Amygdala (tissue), 56 donors: ENCODE measurements around the gene SIPA1L3.
A peak's percentile ranks its signal among the peaks of the same experiment; 100 is the strongest.
"Not testable (repeated sequence)": the region's sequence is repeated elsewhere in the genome, so short reads cannot be mapped to it uniquely, and the experiment has no call there.

Experiments used
- DNase-seq, 56 donors: peaks; one replicate each; lab custom pipeline; 2025; lab: John Stamatoyannopoulos, UW

SIPA1L3 gene, protein sequence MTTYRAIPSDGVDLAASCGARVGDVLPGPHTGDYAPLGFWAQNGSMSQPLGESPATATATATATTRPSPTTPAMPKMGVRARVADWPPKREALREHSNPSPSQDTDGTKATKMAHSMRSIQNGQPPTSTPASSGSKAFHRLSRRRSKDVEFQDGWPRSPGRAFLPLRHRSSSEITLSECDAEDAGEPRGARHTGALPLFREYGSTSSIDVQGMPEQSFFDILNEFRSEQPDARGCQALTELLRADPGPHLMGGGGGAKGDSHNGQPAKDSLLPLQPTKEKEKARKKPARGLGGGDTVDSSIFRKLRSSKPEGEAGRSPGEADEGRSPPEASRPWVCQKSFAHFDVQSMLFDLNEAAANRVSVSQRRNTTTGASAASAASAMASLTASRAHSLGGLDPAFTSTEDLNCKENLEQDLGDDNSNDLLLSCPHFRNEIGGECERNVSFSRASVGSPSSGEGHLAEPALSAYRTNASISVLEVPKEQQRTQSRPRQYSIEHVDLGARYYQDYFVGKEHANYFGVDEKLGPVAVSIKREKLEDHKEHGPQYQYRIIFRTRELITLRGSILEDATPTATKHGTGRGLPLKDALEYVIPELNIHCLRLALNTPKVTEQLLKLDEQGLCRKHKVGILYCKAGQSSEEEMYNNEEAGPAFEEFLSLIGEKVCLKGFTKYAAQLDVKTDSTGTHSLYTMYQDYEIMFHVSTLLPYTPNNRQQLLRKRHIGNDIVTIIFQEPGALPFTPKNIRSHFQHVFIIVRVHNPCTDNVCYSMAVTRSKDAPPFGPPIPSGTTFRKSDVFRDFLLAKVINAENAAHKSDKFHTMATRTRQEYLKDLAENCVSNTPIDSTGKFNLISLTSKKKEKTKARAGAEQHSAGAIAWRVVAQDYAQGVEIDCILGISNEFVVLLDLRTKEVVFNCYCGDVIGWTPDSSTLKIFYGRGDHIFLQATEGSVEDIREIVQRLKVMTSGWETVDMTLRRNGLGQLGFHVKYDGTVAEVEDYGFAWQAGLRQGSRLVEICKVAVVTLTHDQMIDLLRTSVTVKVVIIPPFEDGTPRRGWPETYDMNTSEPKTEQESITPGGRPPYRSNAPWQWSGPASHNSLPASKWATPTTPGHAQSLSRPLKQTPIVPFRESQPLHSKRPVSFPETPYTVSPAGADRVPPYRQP (N-terminal part only)

DNA sequence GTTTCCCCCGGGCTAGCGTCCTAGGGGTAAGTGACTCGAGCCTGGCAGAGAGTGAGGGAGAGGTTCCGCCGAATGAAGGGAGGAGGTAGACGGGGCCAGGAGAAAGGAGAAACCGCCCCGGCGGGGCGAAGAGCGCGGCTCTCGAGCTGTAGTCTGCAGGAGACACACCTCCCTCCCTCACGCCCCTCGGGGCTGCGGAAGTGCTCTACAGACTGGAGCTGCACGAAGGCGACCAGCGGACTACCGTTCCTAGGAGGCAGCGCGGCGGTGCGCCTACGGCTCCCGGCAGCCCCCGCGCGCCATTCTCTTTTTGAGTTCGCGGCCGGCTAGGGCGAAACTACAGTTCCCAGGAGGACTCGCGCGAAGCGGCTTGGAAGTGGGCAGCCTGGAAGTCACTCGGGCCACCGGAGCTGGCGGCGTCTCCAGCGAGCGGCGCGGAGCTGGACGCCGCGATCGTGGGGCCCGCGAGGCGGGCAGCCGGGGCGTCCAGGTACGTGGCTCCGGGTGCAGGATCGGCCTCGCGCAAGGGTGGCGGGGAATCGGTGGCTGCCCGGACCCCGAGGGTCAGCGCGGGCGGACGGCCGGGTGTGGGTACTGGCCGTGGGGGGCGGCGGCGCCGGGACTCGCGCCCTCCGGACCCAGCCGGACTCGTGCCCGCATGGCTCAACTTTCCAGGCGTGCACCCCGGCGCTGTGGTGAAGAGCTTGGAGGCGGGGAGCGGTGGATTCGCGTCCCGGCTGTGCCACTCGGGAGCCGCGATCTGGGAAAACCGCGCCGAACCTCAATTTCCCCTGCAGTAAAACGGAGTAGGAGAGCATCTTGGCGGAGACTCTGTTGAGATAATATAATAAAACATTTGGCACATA, at the start of gene SIPA1L3:
Gene SIPA1L3, plus strand, starts transcription at position 340 of the 866 bp plus-strand sequence. CDS start 174,358 bp downstream, outside the sequence.
- DNase-seq: peak; percentile 70 to 98 (median 91)

DNA sequence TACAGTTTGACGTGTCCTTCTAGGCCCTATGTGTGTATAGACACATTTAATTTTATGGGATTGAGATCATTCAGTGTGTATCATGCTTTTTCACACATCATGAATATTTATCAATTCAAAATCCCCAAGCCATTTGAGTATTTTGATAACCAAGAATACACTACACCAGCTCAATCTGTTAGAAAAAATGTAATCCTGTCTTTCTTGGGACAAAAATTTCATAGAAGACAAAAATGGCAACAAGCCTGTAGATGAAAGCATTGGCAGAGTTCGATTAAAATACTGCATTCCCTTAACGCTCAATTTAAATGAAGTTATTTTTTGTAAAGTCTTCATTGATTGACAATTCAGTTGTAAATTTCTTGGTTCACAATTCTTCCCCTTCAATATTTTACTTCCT, 42.5 kb upstream of the SIPA1L3 start:
- no peak for DNase-seq

DNA sequence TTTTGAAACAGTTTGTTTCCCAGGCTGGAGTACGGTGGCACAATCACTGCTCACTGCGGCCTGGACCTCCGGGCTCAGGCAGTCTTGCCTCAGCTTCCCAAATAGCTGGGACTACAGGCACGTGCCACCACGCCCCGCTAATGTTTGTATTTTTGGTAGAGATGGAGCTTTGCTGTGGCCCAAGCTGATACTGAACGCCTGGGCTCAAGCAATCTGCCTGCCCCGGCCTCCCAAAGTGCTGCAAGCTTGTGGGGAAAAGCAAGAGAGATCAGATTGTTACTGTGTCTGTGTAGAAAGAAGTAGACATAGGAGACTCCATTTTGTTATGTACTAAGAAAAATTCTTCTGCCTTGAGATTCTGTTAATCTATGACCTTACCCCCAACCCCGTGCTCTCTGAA, 41.1 kb upstream of the SIPA1L3 start:
- DNase-seq: not testable (repeated sequence)

GRCh38 chr19:37867831-37868230, 39.2 kb upstream of the SIPA1L3 start:
- peak in 2 of 56 donors; percentile 1 to 10 for DNase-seq

DNA sequence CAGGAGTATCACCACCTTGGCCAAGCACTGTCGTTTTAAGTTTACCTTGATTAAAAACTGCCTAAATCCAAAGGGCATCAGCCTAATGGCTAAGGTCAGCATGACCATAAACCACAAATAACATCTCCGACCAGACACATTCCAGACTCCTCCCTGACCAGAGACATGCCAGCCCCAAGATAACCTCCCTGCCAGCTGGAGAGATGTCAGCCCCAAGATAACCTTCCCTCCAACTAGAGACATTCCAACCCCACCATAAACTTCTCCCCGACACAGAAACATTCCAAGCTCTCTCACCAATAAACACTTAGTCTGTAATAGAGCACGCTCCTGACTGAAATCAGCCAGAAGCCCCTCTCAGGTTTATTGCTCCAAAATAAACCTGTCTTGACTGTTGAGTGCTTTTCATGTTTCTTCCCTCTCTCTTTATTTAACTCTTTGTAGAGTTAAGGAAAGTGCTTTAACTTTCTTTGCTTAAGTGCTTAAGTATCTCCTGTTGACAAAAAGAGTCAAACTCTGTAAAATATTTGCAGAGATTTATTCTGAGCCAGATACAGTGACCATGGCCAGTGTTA, 37.2 kb upstream of the SIPA1L3 start:
- no peak for DNase-seq

GRCh38 chr19:37872383-37872782, 34.6 kb upstream of the SIPA1L3 start:
- DNase-seq: no peak

GRCh38 chr19:37874784-37875183, 32.2 kb upstream of the SIPA1L3 start:
- DNase-seq: no peak

DNA sequence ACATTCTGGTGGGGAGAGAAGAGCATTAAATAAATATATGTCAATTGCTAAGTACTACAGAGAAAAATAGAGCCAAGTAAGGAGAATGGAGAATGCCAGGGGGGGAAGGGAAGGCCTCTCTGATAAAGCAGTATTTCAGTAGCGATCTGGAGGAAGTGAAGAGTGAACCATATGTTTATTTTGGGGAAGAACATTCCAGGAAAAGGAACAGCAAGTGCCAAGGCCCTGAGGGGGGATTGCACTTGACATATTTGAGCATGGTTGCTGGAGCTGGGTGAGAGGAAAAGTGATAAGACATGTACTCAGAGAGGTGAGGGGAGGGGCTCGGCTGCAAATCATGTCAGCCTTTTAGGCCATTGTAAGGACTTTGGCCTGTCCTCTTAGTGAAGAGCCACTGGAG, 31.0 kb upstream of the SIPA1L3 start:
- DNase-seq: no peak

- no peak for DNase-seq
Measured at GRCh38 chr19:37877147-37877546, 29.9 kb upstream of the SIPA1L3 start.

DNA sequence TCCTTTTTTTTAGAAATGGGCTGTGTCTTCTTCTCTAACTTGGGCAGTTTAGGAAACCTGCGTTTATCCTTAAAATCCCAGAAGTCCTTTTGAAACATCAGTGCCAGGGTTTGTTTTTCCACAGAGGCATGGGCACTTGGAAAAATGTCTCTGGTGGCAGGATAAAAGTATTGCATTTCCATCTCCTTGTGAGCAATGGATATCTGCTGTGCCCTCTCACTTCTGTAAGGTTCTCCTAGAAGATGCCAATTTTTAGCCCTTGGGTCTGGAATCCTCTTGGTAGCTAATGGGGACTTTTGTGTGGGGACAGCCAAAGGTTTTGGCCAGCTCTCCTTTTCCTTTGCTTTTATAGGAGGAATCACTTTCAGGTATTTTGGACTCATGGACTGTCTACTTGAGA, 21.6 kb upstream of the SIPA1L3 start:
- DNase-seq: no peak

GRCh38 chr19:37886571-37886970, 20.4 kb upstream of the SIPA1L3 start:
- no peak for DNase-seq

DNA sequence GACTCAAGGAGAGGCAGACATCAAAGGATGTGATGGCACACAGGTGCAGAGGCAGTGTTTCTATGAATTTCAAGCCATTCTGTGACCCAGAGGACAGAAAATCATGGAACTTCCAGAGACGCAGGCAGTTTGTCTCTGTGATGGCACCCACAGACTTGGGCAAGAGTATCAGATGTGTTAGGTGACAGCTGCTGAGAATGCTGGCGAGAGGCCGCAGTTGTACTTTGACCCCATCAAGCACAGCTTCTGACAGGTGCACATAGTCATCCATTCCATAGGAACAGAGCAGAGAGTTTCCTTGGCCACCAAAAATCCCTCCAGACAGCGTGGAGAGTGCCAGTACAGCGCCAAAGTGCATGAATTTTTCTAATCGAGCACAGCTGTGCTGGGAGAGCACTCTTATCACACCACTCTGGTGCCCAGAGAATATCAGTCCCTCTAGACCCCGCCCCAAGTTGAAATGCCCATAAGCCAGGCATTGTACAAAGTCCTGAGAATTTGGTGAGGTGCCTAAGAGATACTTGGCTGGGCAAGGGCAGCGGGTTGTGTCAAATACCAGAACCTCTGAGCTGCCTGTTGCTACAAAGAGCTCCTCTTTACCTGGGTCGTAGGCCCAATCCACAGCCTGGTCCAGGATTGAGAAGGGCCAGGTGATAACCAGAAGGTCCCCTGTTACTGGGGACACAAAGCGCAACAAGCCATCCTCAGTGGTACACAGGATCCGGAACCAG, 13.0 kb upstream of the SIPA1L3 start:
- DNase-seq: no peak

GRCh38 chr19:37896180-37896579, 10.8 kb upstream of the SIPA1L3 start:
- DNase-seq: no peak

- DNase-seq: no peak
Measured at GRCh38 chr19:37899453-37899852, 7.6 kb upstream of the SIPA1L3 start.

GRCh38 chr19:37899966-37900365, 7.0 kb upstream of the SIPA1L3 start:
- no peak for DNase-seq

DNA sequence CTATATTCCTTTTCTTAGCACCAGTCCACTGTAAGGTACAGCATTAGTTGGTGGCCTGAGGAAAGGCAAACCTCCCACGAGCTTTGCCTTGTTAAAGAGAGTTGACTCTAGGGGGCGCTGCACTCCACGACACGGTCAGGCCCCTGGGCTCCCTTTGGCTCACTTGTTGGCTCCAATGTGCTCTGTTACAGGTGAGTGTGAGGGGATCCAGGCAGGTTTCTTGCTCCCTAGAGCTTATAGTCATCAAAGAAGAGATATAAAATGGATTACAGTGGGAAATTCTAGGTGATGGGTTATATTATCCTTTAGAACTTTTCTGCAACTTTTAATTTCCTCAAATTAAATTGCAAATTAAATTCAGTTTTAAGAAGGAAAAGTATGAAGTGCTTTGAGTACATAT, 4.3 kb upstream of the SIPA1L3 start:
- peak in 52 of 56 donors; percentile 9 to 86 (median 46) for DNase-seq

- no peak for DNase-seq
Measured at GRCh38 chr19:37903096-37903495, 3.9 kb upstream of the SIPA1L3 start.

DNA sequence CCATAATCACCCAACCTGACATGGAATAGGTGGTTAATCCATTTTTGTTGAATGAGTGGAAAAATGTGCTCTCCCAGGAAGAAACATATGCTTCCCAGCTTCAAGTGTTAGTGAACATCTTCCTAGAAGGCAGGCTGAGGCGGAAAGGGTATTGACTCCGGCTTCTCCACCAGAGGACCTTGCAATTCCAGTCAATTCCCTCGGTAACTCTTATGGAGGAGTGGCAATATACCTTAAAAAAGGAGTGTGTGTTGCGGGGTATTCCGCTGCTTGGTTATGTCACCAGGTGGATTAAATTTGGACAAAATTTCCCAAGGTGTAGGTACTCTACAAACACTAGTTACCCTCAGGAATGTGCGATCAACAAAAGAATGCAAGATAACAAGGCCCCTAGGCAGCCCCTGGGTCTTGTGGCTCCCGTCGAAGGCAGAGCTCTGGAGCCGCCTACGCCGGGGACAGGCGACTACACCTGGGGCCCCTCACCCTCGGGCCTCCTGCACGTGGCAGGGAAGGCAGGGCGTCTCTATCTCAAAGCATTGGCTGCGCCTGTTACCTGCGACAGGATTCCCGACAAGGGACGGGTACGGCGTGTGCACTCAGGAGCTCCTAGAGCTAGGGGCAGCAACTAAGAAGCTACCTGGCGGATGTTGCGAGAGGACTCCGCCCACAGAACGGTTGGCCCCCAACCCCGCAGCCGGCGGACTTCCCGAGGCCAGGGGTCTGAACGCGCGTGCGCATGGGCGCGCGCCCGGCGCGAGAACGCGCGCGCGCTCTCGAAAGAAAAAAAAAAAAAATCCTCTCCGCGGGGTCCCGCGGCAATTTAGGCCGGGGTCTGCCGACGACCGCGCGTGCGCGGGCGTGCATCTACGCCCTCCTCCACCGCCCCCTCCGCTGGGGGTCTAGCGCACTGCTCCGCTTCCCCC, 801 bp upstream of the SIPA1L3 start, which contains the start of gene WDR87:
Gene WDR87, minus strand, starts transcription at position 649 of the 923 bp plus-strand sequence. CDS start 8,355 bp downstream, outside the sequence.
- peak in 19 of 56 donors; percentile 9 to 70 (median 35) for DNase-seq
